ENCODE results near the gene ATP6V0C. TPM values are rescaled to one million over a fixed set of nuclear protein-coding genes. Genes with fewer than 3 reads are reported as not detected.

The ATP6V0C gene
- total and polyA plus RNA-seq, 3 donors from 2014 or later = 180 to 190 (median 182) TPM

DNA sequence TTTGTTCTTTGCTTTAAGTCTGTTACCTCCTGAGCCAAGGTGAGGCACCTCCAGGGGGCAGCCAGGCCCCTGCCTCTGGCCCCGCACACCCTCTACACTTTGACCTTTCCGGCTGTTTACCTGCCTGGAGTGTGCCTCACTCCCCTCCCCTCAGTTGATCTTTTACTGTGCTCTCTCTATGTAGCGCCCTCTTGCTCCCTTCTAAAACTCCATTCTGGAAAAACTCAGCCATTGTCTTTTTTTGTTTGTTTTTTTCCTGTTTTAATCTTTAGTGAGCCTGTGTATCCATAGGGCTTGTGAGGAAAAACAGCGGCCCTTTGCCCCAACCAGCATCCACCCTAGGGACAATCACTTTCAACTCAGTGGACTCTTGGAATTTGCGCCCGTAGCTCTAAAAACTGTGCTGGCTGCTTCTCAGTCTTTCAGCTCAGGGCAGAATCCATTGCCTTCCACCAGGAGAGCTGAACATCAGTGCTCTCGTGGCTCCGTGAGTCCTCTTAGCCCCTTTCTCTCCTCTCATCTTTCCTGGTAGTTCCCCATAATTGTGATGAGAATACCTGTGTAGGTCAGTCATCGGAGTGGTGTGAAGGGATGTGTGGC, 10.7 kb downstream of the ATP6V0C start:
- Histone ChIP-seq H3K36me3 (ENCODE audit: low read depth, missing control alignments) (no peaks in the 10 kb centered on the region), H3K4me3 (no peak overlapping the region)

DNA sequence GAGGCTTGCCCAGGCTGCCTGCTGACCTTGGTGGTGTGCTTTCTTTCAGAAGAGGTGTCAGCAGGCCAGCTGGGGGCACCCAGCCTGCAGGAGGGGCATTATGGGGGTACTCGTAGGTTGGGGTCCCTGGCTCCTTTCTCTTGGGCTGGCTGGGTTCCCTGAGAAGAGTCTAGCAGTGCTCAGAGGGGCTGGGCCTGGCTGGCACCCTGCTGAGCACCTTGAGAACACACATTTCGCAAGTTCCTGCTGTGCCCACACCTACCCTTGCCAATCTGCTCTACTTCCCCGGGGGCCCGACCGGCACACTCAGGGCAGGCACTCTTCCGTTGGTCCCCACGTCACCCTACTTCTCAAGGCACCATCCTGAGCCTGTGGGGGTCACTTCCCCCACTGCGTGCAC, 12.4 kb downstream of the ATP6V0C start:
- DNase-seq = no peak

More for the DNA sequence above, 10.7 kb downstream of the ATP6V0C start:
- Histone ChIP-seq H3K27me3 (no peaks in the 10 kb centered on the region), H3K27ac (no peak overlapping the region), H3K9me3 (no peaks in the 10 kb centered on the region), H3K4me1 (peaks cover 13% of the 10 kb centered on the region)
- intact Hi-C loops (cut with DNase I; ENCODE audit: low total_unique reads) = no loop called here
- DNase-seq = no peak
- TF ChIP-seq, protein P1, sequence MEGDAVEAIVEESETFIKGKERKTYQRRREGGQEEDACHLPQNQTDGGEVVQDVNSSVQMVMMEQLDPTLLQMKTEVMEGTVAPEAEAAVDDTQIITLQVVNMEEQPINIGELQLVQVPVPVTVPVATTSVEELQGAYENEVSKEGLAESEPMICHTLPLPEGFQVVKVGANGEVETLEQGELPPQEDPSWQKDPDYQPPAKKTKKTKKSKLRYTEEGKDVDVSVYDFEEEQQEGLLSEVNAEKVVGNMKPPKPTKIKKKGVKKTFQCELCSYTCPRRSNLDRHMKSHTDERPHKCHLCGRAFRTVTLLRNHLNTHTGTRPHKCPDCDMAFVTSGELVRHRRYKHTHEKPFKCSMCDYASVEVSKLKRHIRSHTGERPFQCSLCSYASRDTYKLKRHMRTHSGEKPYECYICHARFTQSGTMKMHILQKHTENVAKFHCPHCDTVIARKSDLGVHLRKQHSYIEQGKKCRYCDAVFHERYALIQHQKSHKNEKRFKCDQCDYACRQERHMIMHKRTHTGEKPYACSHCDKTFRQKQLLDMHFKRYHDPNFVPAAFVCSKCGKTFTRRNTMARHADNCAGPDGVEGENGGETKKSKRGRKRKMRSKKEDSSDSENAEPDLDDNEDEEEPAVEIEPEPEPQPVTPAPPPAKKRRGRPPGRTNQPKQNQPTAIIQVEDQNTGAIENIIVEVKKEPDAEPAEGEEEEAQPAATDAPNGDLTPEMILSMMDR (IDR thresholded peaks at IDR 0.05) = no peak
- TF ChIP-seq POLR2A (IDR thresholded peaks at IDR 0.05) = no peak
- WGBS, 2 donors = 91 to 92% methylated on average over 9 of the region's 9 CpGs

DNA sequence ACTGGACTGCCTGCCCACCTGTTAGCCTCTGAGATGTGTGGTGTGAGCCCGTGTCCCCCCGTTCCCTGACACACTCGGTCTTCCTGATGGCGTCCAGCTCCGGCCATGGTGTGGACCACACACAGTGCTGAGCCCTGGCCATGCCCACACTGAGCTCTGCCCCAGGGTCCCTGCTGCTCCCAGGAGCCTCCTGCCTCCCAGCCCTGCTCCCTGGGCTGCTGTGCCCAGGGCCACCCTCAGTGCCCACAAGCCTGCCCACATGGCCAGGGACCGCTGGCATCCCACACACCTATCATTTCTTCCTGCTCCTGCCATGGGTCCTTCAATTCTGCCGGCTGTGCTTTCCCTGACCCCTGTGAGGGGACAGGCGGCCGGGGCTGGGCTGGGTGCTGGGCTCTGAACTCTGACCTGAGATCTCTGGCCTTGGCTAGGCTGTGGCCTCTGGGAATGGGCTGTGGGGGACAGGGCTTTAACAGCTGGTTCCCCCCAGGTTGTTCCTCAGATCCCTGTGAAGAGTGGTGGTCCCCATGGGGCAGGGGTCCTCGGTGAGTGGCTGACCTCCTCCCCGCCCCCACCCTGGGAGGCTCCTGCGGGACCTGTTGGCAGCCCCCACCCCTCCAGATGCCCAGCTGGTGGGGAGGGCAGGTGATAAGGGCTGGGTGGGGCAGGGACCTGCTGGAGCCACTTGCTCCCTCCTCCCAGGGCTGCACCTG, 13.5 kb downstream of the ATP6V0C start:
- Histone ChIP-seq H3K27ac (no peak overlapping the region), H3K27me3 (no peaks in the 10 kb centered on the region), H3K9me3 (no peaks in the 10 kb centered on the region), H3K36me3 (ENCODE audit: low read depth, missing control alignments) (no peaks in the 10 kb centered on the region), H3K4me3 (no peak overlapping the region), H3K4me1 (no peaks in the 10 kb centered on the region)
- intact Hi-C loops (cut with DNase I; ENCODE audit: low total_unique reads) = no loop called here
- DNase-seq = no peak
- 88% methylated on average over 11 of the region's 12 CpGs; no CpG with 5 or more reads in 1 of the 2 donors for WGBS, 2 donors
- TF ChIP-seq, protein P1 (IDR thresholded peaks at IDR 0.05) = no peak
- no peak for TF ChIP-seq POLR2A (IDR thresholded peaks at IDR 0.05)

More for the DNA sequence above, 12.4 kb downstream of the ATP6V0C start:
- intact Hi-C loops (cut with DNase I; ENCODE audit: low total_unique reads) = no loop called here
- no peak overlapping the region for H3K4me3 ChIP-seq
- no peaks in the 10 kb centered on the region for H3K27me3 ChIP-seq
- no peak overlapping the region for H3K27ac ChIP-seq
- 89 to 92% methylated on average over 7 to 8 of the region's 8 CpGs for WGBS, 2 donors
- no peaks in the 10 kb centered on the region for H3K36me3 ChIP-seq (ENCODE audit: low read depth, missing control alignments)
- no peak for TF ChIP-seq POLR2A (IDR thresholded peaks at IDR 0.05)
- TF ChIP-seq, protein P1 (IDR thresholded peaks at IDR 0.05) = no peak
- peaks cover 3% of the 10 kb centered on the region for H3K4me1 ChIP-seq
- H3K9me3 ChIP-seq = no peaks in the 10 kb centered on the region

DNA sequence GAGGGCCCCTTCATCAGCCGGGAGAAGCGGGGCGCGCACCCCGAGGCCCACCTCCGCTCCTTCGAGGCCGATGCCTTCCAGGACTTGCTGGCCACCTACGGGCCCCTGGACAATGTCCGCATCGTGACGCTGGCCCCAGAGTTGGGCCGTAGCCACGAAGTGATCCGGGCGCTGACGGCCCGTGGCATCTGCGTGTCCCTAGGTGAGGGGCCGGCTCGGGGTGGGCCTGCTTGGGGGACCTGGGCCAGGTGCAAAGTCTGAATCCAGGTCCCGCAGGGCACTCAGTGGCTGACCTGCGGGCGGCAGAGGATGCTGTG, 14.0 kb downstream of the ATP6V0C start:
- no peak overlapping the region for H3K4me3 ChIP-seq
- WGBS, 2 donors = 97% methylated on average over 6 to 24 of the region's 24 CpGs
- no peaks in the 10 kb centered on the region for H3K27me3 ChIP-seq
- H3K27ac ChIP-seq = no peak overlapping the region
- intact Hi-C loops (cut with DNase I; ENCODE audit: low total_unique reads) = no loop called here
- no peaks in the 10 kb centered on the region for H3K4me1 ChIP-seq
- no peak for TF ChIP-seq POLR2A (IDR thresholded peaks at IDR 0.05)
- TF ChIP-seq, protein P1 (IDR thresholded peaks at IDR 0.05) = no peak
- no peaks in the 10 kb centered on the region for H3K9me3 ChIP-seq
- no peaks in the 10 kb centered on the region for H3K36me3 ChIP-seq (ENCODE audit: low read depth, missing control alignments)
- no peak for DNase-seq

All from testis (tissue), 3 donors.